ENCODE data around the gene SPI1. TPM values are rescaled to one million over a fixed set of nuclear protein-coding genes. Genes with fewer than 3 reads are reported as not detected.
A peak's percentile ranks its signal among the peaks of the same experiment; 100 is the strongest.

The SPI1 gene
- 10 to 100 TPM in 2 of 4 donors, 1 to 10 TPM in 2; 4.7 to 13.4 (median 9.8) TPM for total RNA-seq

- TF ChIP-seq, protein P1, sequence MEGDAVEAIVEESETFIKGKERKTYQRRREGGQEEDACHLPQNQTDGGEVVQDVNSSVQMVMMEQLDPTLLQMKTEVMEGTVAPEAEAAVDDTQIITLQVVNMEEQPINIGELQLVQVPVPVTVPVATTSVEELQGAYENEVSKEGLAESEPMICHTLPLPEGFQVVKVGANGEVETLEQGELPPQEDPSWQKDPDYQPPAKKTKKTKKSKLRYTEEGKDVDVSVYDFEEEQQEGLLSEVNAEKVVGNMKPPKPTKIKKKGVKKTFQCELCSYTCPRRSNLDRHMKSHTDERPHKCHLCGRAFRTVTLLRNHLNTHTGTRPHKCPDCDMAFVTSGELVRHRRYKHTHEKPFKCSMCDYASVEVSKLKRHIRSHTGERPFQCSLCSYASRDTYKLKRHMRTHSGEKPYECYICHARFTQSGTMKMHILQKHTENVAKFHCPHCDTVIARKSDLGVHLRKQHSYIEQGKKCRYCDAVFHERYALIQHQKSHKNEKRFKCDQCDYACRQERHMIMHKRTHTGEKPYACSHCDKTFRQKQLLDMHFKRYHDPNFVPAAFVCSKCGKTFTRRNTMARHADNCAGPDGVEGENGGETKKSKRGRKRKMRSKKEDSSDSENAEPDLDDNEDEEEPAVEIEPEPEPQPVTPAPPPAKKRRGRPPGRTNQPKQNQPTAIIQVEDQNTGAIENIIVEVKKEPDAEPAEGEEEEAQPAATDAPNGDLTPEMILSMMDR (IDR thresholded peaks at IDR 0.05), result no peak
- TF ChIP-seq POLR2AphosphoS5 (IDR thresholded peaks at IDR 0.05) (no peak), POLR2A (IDR thresholded peaks at IDR 0.05) (peak in 1 of 2 donors; percentile 43)
- Histone ChIP-seq H3K4me1 (peaks cover 8% of the 10 kb centered on the region), H3K4me3 (peak within 1 kb of the TSS; percentile 42), H3K27ac (peak within 1 kb of the TSS; percentile 71), H3K9me3 (no peaks in the 10 kb centered on the region), H3K27me3 (no peaks in the 10 kb centered on the region), H3K36me3 (no peaks in the 10 kb centered on the region)
- peak in 1 of 2 donors; percentile 70 for DNase-seq (ENCODE audit: low spot score in 2 of 2)
- WGBS, result 73% methylated on average over 17 of the region's 31 CpGs
Measured at GRCh38 chr11:47378010-47378835, at the start of gene SPI1. SPI1 (minus strand) TSS chr11:47378547; CDS start chr11:47378353, 194 bp downstream.

DNA sequence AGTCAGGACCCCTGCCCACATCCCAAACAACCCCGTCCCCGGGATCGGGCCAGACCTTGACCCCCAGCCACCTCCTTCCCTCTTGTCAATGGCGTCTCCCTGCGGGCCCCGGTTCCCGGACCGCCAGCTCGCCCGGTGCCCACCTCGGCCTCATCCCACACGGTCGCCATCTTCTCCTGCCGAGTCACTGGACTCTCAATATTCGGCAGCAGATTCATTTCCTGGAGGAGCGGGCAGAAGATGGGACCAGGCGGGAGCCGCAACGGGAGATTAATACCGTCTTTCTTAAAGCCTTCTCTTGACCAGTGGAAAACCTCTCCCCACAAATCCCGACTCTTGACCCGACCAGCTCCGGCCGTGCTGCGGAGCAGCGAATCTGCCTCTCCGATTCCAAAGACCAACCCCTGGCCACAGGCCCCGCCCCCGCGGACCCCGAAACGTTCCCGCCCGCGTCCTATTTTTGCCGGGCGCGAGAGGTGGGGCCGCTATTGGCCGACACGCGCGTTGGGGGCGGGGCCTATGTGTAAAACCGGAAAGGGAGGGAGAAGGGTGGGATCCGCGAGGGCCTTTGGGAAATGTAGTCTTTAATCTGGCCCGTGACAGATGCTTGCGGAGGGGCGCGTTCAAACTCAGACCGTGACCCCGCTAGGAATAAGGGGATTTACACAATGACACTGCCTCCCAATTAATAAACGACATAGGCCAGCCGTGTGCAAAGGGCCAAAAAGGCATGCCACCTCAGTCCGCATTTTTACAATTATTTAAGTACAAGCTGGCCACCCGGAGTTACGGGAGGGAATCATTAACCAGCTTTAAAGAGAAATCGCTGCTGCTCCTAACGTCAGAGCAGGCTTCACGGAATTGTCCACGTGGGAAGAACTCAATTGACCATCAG lies 48.0 kb upstream of the SPI1 start, which contains the start of gene PSMC3:
Gene PSMC3 (minus strand): TSS at position 378 of the 895 bp plus-strand sequence. CDS start 160 bp downstream, at position 218.
- Histone ChIP-seq H3K27ac (peak within 1 kb of the TSS; percentile 90), H3K9me3 (no peaks in the 10 kb centered on the region), H3K4me1 (peaks cover 19% of the 10 kb centered on the region), H3K36me3 (peaks cover 34% of the 10 kb centered on the region), H3K4me3 (peak within 1 kb of the TSS; percentile 86), H3K27me3 (no peaks in the 10 kb centered on the region)
- TF ChIP-seq POLR2A (IDR thresholded peaks at IDR 0.05) (peak in 1 of 2 donors; percentile 51), EP300 (IDR thresholded peaks at IDR 0.05) (no peak), POLR2AphosphoS5 (IDR thresholded peaks at IDR 0.05) (peak in 1 of 3 donors; percentile 3)
- peak; percentile 99 for DNase-seq (ENCODE audit: low spot score in 2 of 2)
- WGBS, result under 1% methylated on average over 60 of the region's 62 CpGs

GRCh38 chr11:47425611-47426010 lies 47.3 kb upstream of the SPI1 start:
- Histone ChIP-seq H3K9me3 (no peaks in the 10 kb centered on the region), H3K27ac (peak overlapping the region; percentile 90), H3K36me3 (peaks cover 41% of the 10 kb centered on the region), H3K4me3 (peak overlapping the region; percentile 86), H3K27me3 (no peaks in the 10 kb centered on the region), H3K4me1 (peaks cover 19% of the 10 kb centered on the region)
- under 1% methylated on average over 14 of the region's 14 CpGs for WGBS
- TF ChIP-seq, protein P1 (IDR thresholded peaks at IDR 0.05), result no peak
- TF ChIP-seq POLR2A (IDR thresholded peaks at IDR 0.05), result no peak
- no peak for TF ChIP-seq POLR2AphosphoS5 (IDR thresholded peaks at IDR 0.05)
- DNase-seq (ENCODE audit: low spot score in 2 of 2), result no peak

DNA sequence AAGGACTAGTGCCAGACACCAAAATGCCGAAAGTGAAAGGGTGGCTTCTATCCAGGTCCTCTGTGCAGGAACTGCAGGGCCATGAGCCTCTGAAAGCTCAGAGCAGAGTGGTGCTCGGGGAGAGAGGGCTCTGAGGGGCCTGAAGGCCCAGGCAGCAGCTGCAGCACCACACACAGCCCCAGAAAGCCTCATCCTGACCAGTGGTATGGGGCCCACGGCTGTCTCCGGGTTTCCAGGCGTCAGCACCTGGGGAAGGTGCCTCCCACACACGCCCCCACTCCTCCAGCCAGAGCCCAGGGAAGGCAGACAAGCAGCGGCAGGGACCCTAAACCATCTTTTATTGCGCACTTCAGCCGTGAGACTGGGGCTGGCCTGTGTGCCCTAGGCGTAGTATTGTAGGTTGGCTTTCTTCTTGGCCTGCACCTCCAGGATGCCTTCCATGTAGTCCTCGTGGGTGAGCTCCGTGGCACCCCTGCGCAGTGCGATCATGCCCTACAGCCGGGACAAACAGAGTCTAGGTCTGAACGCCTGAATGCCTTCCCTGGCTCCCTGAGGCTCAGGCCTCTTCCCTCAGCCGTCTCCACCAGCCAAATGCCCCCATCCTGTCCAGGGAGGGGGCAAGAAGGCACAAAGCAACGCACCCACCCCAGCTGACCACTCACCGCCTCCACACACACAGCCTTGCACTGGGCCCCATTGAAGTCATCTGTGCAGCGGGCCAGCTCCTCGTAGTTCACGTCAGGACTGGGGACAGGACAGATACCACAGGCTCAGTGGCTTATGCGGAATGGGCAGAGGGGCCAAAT lies 40.3 kb upstream of the SPI1 start:
- 64% methylated on average over 13 of the region's 23 CpGs for WGBS
- Histone ChIP-seq H3K4me3 (no peak overlapping the region), H3K9me3 (no peaks in the 10 kb centered on the region), H3K27me3 (no peaks in the 10 kb centered on the region), H3K36me3 (peaks cover 82% of the 10 kb centered on the region), H3K4me1 (peaks cover 26% of the 10 kb centered on the region), H3K27ac (no peak overlapping the region)
- DNase-seq (ENCODE audit: low spot score in 2 of 2), result no peak
- TF ChIP-seq EP300 (IDR thresholded peaks at IDR 0.05) (no peak), POLR2AphosphoS5 (IDR thresholded peaks at IDR 0.05) (no peak), POLR2A (IDR thresholded peaks at IDR 0.05) (no peak)
- TF ChIP-seq, protein P1 (IDR thresholded peaks at IDR 0.05), result no peak

DNA sequence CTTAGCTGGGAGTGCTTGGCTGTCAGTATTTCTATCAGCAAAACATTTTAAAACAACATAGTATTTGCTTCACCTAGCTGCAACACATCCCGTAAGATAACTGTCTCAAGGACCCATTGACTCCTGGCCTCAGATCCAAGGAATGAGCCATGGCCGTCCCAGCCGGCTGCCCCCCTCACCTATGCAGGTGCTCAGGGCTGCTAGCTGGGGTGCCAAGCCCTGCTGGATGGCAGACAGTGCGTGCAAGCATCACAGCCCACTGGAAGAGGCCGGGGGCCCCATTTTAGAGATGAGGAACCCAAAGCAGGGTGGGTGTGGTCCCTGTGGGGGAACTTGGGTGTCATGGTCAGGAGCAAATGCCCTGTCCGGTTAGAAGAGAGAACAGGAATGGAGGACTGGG lies 39.4 kb upstream of the SPI1 start:
- Histone ChIP-seq H3K36me3 (peaks cover 80% of the 10 kb centered on the region), H3K4me3 (no peak overlapping the region), H3K9me3 (no peaks in the 10 kb centered on the region), H3K27ac (no peak overlapping the region), H3K4me1 (peaks cover 26% of the 10 kb centered on the region), H3K27me3 (no peaks in the 10 kb centered on the region)
- WGBS, result 82% methylated on average over 6 of the region's 6 CpGs
- TF ChIP-seq EP300 (IDR thresholded peaks at IDR 0.05) (no peak), POLR2AphosphoS5 (IDR thresholded peaks at IDR 0.05) (no peak), POLR2A (IDR thresholded peaks at IDR 0.05) (no peak)
- TF ChIP-seq, protein P1 (IDR thresholded peaks at IDR 0.05), result no peak
- peak in 1 of 2 donors; percentile 60 for DNase-seq (ENCODE audit: low spot score in 2 of 2)
